H9 (cell line): ENCODE measurements around the gene ADGRL3. TPM values are rescaled to one million over a fixed set of nuclear protein-coding genes. Genes with fewer than 3 reads are reported as not detected.

Experiments used
- DNase-seq: peaks from one replicate; pipeline ENCODE4 v3.0.0-alpha.2; 2017
- H2AFZ ChIP-seq: one replicate; pipeline ENCODE4 v1.6.1; 2013; ENCODE audit warnings: mild to moderate bottlenecking, low read length, control low read depth, moderate library complexity
- H2AK5ac ChIP-seq: 2 replicates; pipeline ENCODE4 v1.6.1; 2013; ENCODE audit warnings: low read length, control low read depth, mixed read lengths; ENCODE audit not compliant: insufficient read length
- H2BK120ac ChIP-seq: one replicate; pipeline ENCODE4 v1.6.1; 2013; ENCODE audit warnings: low read depth, mild to moderate bottlenecking, low read length, control low read depth, inconsistent platforms; ENCODE audit not compliant: poor library complexity, severe bottlenecking
- H2BK12ac ChIP-seq: 2 replicates; pipeline ENCODE4 v1.6.1; 2013; ENCODE audit warnings: low read length, control low read depth, mixed read lengths, low read depth; ENCODE audit not compliant: insufficient read length
- H2BK15ac ChIP-seq: 2 replicates; pipeline ENCODE4 v1.6.1; 2013; ENCODE audit warnings: low read depth, low read length, control low read depth
- H2BK20ac ChIP-seq: one replicate; pipeline ENCODE4 v1.6.1; 2013; ENCODE audit warnings: low read depth, mild to moderate bottlenecking, low read length, control low read depth, inconsistent platforms; ENCODE audit not compliant: poor library complexity, severe bottlenecking
- H2BK5ac ChIP-seq: 2 replicates; pipeline ENCODE4 v1.6.1; 2013; ENCODE audit warnings: low read length, control low read depth, mixed read lengths; ENCODE audit not compliant: insufficient read length
- H3K14ac ChIP-seq: 2 replicates; pipeline ENCODE4 v1.6.1; 2013; ENCODE audit warnings: low read length, control low read depth; ENCODE audit not compliant: insufficient read depth
- H3K18ac ChIP-seq: 2 replicates; pipeline ENCODE4 v1.6.1; 2013; ENCODE audit warnings: low read depth, mild to moderate bottlenecking, mixed read lengths, low read length, control low read depth; ENCODE audit not compliant: insufficient read length
- H3K23ac ChIP-seq: 2 replicates; pipeline ENCODE4 v1.6.1; 2013; ENCODE audit warnings: low read length, control low read depth, mixed read lengths, low read depth; ENCODE audit not compliant: insufficient read length
- H3K23me2 ChIP-seq: 2 replicates; pipeline ENCODE4 v1.6.1; 2013; ENCODE audit warnings: low read depth, mild to moderate bottlenecking, mixed read lengths, low read length, control low read depth; ENCODE audit not compliant: insufficient read length, poor library complexity, severe bottlenecking
- H3K27ac ChIP-seq: 2 replicates; pipeline ENCODE4 v1.5.1; 2013; ENCODE audit warnings: low read length, control low read depth, mixed read lengths, low read depth; ENCODE audit not compliant: insufficient read length
- H3K27me3 ChIP-seq: 2 replicates; pipeline ENCODE4 v1.6.1; 2013; ENCODE audit warnings: low read length, control low read depth, inconsistent platforms; ENCODE audit not compliant: insufficient read depth
- H3K4ac ChIP-seq: 2 replicates; pipeline ENCODE4 v1.6.1; 2013; ENCODE audit warnings: low read depth, mild to moderate bottlenecking, control low read depth, inconsistent platforms, low read length, moderate library complexity
- H3K4me1 ChIP-seq: 2 replicates; pipeline ENCODE4 v1.6.1; 2013; ENCODE audit warnings: low read length, control low read depth, inconsistent platforms; ENCODE audit not compliant: insufficient read depth
- H3K4me2 ChIP-seq: 2 replicates; pipeline ENCODE4 v1.6.1; 2013; ENCODE audit warnings: low read length, control low read depth, mixed read lengths; ENCODE audit not compliant: insufficient read length, insufficient read depth
- H3K56ac ChIP-seq: 2 replicates; pipeline ENCODE4 v1.6.1; 2013; ENCODE audit warnings: low read depth, mild to moderate bottlenecking, mixed read lengths, low read length, control low read depth; ENCODE audit not compliant: insufficient read length
- H3K79me1 ChIP-seq: 2 replicates; pipeline ENCODE4 v1.6.1; 2013; ENCODE audit warnings: low read depth, mild to moderate bottlenecking, moderate library complexity, low read length, control low read depth, inconsistent platforms; ENCODE audit not compliant: insufficient read depth, poor library complexity, severe bottlenecking
- H3K79me2 ChIP-seq: 2 replicates; pipeline ENCODE4 v1.6.1; 2013; ENCODE audit warnings: low read length, control low read depth, inconsistent platforms; ENCODE audit not compliant: insufficient read depth
- H3K9ac ChIP-seq: 2 replicates; pipeline ENCODE4 v1.6.1; 2013; ENCODE audit warnings: low read length, control low read depth, mixed read lengths; ENCODE audit not compliant: insufficient read length; ENCODE audit errors: extremely low read depth
- H3K9me3 ChIP-seq: one replicate; pipeline ENCODE4 v1.6.1; 2013; ENCODE audit warnings: low read depth, low read length, inconsistent platforms; ENCODE audit not compliant: control insufficient read depth
- H3T11ph ChIP-seq: one replicate; pipeline ENCODE4 v1.6.1; 2013; ENCODE audit warnings: mild to moderate bottlenecking, low read length, control low read depth, inconsistent platforms
- H4K20me1 ChIP-seq: one replicate; pipeline ENCODE4 v1.6.1; 2013; ENCODE audit not compliant: control insufficient read depth, insufficient read length, insufficient read depth
- H4K5ac ChIP-seq: 2 replicates; pipeline ENCODE4 v1.6.1; 2013; ENCODE audit warnings: low read depth, mild to moderate bottlenecking, mixed read lengths, low read length, control low read depth; ENCODE audit not compliant: insufficient read length
- H4K8ac ChIP-seq: replicated peaks from 2 replicates; pipeline ENCODE4 v1.6.1; 2013; ENCODE audit warnings: low read length, control low read depth, mixed read lengths, low read depth; ENCODE audit not compliant: insufficient read length
- H4K91ac ChIP-seq: 2 replicates; pipeline ENCODE4 v1.6.1; 2013; ENCODE audit warnings: low read depth, mild to moderate bottlenecking, moderate library complexity, mixed read lengths, low read length, control low read depth; ENCODE audit not compliant: insufficient read length
- H3K27ac Mint-ChIP-seq, 3 experiments: 2 replicates in 2 of 3; 3 replicates in 1 of 3; pipeline ENCODE4 v1.8.0; 2020 to 2021; ENCODE audit warnings: mixed read lengths in 3 of 3, mild to moderate bottlenecking in 1 of 3, moderate library complexity in 1 of 3
- H3K27me3 Mint-ChIP-seq: 2 replicates; pipeline ENCODE4 v1.8.0; 2021; ENCODE audit warnings: low read depth, mild to moderate bottlenecking, moderate library complexity, mixed read lengths
- H3K36me3 Mint-ChIP-seq, 3 experiments: 2 replicates in 2 of 3; 3 replicates in 1 of 3; pipeline ENCODE4 v1.8.0; 2020 to 2021; ENCODE audit warnings: low read depth in 3 of 3, mixed read lengths in 3 of 3; ENCODE audit not compliant: insufficient read depth in 1 of 3
- H3K4me1 Mint-ChIP-seq, 2 experiments: 2 replicates each; pipeline ENCODE4 v1.8.0; 2020; ENCODE audit warnings: mixed read lengths in 2 of 2
- H3K4me3 Mint-ChIP-seq, 2 experiments: 2 replicates in 1 of 2; 3 replicates in 1 of 2; pipeline ENCODE4 v1.8.0; 2020 to 2021; ENCODE audit warnings: mild to moderate bottlenecking in 2 of 2, mixed read lengths in 2 of 2, moderate library complexity in 1 of 2
- H3K9me3 Mint-ChIP-seq, 2 experiments: 2 replicates in 1 of 2; 3 replicates in 1 of 2; pipeline ENCODE4 v1.8.0; 2020; ENCODE audit warnings: mild to moderate bottlenecking in 2 of 2, mixed read lengths in 2 of 2, moderate library complexity in 1 of 2
- WGBS: extraction: QIAGEN DNeasy Blood & Tissue Kit; methylation state at CpG from one replicate; pipeline ENCODE4 v1.1.7; 2013; ENCODE audit warnings: missing lambda C conversion rate, low lambda C conversion rate, mixed read lengths; ENCODE audit not compliant: insufficient read length; ENCODE audit errors: extremely low coverage; 5-methylcytosine and 5-hydroxymethylcytosine counted together
- total RNA-seq: library from RNA; stranded (reverse); gene quantifications from 2 replicates; pipeline ENCODE4 v1.2.1, GENCODE V29; 2021
- TF ChIP-seq, protein P1 (sequence below): fragments of 200-600 bp; sonication (generic); conservative IDR thresholded peaks from 3 replicates; pipeline ENCODE4 v1.8.0; 2021; ENCODE audit warnings: antibody characterized with exemption, mild to moderate bottlenecking

Gene ADGRL3
- total RNA-seq, 1 experiment from 2014 or later: 5.9 TPM

DNA sequence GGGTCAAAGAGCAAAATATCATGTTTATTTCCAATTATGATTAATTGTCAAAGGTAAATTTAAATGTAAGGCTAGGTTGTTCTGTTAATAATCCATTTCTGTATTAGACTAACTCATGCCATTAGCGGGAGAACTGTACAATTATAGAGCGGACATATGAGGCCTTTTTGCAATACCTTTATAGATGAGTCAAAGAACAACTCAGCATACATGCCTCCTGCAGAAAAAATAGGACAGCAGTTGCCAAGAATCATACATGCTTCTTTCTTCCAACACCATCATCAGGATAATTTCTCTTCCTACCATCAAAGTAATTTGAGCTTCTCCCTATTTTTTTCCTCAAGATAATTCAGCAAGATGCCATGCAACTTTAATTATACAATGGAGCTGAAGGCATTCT is 917.8 kb downstream of the ADGRL3 start:
- H3K56ac ChIP-seq: no peak overlapping the region
- H4K5ac ChIP-seq: no peak overlapping the region
- H4K91ac ChIP-seq: no peak overlapping the region
- H3K27ac Mint-ChIP-seq: no peak overlapping the region
- H3K79me1 ChIP-seq: no peaks in the 10 kb centered on the region
- H3T11ph ChIP-seq: no peak overlapping the region
- H3K9me3 ChIP-seq: no peaks in the 10 kb centered on the region
- H2BK5ac ChIP-seq: no peak overlapping the region
- no peak overlapping the region for H3K4ac ChIP-seq
- no peaks in the 10 kb centered on the region; the same call in 1 of the 2 replicates for H3K4me1 ChIP-seq
- H3K4me1 Mint-ChIP-seq: no peaks in the 10 kb centered on the region
- DNase-seq: no peak
- no CpG with 5 or more reads among the region's 2 CpGs for WGBS
- no peak overlapping the region for H3K18ac ChIP-seq
- H2BK15ac ChIP-seq: no peak overlapping the region
- TF ChIP-seq, protein P1, sequence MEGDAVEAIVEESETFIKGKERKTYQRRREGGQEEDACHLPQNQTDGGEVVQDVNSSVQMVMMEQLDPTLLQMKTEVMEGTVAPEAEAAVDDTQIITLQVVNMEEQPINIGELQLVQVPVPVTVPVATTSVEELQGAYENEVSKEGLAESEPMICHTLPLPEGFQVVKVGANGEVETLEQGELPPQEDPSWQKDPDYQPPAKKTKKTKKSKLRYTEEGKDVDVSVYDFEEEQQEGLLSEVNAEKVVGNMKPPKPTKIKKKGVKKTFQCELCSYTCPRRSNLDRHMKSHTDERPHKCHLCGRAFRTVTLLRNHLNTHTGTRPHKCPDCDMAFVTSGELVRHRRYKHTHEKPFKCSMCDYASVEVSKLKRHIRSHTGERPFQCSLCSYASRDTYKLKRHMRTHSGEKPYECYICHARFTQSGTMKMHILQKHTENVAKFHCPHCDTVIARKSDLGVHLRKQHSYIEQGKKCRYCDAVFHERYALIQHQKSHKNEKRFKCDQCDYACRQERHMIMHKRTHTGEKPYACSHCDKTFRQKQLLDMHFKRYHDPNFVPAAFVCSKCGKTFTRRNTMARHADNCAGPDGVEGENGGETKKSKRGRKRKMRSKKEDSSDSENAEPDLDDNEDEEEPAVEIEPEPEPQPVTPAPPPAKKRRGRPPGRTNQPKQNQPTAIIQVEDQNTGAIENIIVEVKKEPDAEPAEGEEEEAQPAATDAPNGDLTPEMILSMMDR: no peak
- H2BK20ac ChIP-seq: no peak overlapping the region
- no peaks in the 10 kb centered on the region for H3K79me2 ChIP-seq
- H3K27me3 Mint-ChIP-seq: no peaks in the 10 kb centered on the region
- no peak overlapping the region for H3K14ac ChIP-seq
- H3K9me3 Mint-ChIP-seq: no peaks in the 10 kb centered on the region
- H2BK12ac ChIP-seq: no peak overlapping the region
- no peak overlapping the region for H2AFZ ChIP-seq
- H2BK120ac ChIP-seq: no peak overlapping the region
- no peak overlapping the region for H3K23ac ChIP-seq
- no peaks in the 10 kb centered on the region for H3K36me3 Mint-ChIP-seq
- H4K8ac ChIP-seq: no peak overlapping the region
- no peak overlapping the region for H2AK5ac ChIP-seq
- H3K4me3 Mint-ChIP-seq: no peak overlapping the region
- H3K9ac ChIP-seq: no peak overlapping the region
- H3K27me3 ChIP-seq: no peaks in the 10 kb centered on the region
- no peak overlapping the region for H3K27ac ChIP-seq
- no peaks in the 10 kb centered on the region for H4K20me1 ChIP-seq
- no peak overlapping the region for H3K4me2 ChIP-seq
- no peaks in the 10 kb centered on the region for H3K23me2 ChIP-seq
